HG02870 (cell line): Measurements from ENCODE around the gene SRPK1.
A peak's percentile ranks its signal among the peaks of the same experiment; 100 is the strongest.
"Not testable (repeated sequence)": the region's sequence is repeated elsewhere in the genome, so short reads cannot be mapped to it uniquely, and the experiment has no call there.

Source experiments
- ATAC-seq: cut with Tn5 transposase; IDR thresholded peaks from one replicate; pipeline ENCODE4 v1.9.1; 2021; ENCODE audit warnings: mild to moderate bottlenecking, moderate library complexity; ENCODE audit not compliant: unreplicated experiment

Gene SRPK1

DNA sequence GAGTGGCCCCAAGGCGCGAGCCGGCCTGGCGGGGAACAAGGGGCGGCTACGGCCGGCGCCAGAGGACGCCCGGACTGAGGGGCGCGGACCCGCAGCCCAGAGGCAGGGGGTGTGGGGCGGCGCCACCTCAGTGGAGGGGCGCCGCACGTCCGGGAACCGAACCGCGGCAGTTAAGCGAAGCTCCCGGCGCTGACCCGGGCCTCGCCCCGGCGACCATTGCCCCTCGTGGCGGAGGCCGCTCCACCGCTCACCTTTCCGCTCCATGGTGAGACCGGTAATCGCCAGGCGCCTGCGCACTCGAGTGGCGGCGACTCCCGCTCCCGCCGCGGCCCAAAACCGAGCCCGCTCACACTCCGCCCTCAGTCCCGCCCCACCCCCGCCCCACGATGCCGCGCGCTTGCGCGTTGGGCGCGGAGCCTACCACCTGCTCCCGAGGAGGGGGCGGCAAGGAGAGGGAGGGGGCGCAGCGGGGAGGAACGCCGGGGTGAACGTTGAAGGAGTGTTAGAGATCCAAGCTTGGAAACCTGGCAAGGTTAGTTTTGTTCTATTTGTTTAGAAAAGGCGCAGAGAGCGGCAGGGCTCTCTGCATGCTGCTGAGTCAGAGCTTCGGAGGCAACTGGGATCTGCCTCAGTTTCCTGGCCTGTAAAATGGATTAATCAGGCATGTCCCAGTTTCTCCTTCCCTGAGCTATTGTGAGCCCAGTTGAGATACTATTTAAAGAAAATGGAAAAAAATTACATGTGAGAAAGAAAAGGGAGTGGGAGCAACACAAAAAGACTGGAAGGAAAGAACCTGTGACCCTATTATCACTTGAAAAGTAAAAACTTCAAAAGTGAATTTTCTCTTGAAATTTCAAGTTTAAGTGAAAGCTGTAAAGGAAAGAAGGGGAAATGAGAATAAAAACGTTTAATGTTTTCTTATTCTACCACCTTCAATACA, at the start of gene SRPK1:
SRPK1 (minus strand) TSS at position 306 of the 940 bp plus-strand sequence; CDS start at position 264, 42 bp downstream.
- ATAC-seq = peak; percentile 69

DNA sequence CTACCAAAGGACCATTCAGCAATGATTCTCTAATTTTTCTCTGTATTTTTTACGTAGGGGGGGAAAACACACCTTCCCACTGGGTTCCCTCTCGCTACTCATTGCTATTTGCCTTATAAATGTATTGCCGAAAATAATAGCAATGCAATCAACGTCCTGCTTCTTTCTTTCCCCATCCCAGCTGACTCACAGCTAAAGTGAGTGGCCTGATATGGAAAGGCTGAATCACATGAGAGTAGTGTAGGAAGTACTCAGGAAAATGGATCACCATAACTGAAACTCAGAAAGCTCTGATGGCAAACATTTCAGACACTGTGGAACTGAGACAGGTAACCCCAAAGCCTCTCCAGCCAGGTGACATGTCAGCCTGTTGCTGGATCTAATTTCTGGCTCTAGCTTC, 49.3 kb upstream of the SRPK1 start:
- no peak for ATAC-seq

DNA sequence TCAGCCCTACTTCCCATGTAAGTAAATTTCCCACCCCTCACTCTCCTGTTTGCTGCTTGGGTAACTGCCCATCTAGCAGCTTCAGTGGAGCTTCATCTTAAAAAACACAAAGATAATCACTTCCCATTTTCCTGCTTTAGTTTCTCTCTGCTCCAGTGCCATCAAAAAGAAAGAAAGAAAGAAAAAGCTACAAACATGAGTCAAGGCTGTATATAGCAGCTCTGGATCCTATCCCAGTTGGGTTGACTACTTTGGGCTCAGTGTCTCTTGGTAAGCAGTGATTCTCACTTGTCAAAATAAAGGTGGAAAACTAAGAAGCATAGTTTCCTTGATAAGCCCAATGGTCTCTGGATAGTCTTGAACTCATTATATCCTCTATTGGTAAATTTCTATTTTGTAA, 48.7 kb upstream of the SRPK1 start:
- no peak for ATAC-seq

DNA sequence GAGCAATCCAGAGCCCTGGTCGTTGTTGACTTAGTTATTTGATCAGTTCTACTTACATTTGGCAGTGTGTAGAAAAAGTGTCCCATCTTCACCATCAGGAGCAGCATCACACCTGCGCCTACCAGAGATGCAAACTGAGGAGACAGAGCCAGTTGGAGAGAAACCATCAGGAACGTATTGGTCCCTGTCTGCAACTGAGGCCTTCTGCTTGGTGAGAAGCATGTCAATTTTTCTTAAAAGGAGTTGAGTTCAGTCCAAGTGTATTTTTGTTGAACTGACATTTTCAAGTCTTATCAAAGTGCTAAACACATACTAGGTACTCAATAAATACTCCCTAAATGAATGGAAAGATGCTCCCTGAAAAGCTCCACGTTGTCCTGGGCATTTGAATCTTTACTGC, 47.9 kb upstream of the SRPK1 start:
- no peak for ATAC-seq

DNA sequence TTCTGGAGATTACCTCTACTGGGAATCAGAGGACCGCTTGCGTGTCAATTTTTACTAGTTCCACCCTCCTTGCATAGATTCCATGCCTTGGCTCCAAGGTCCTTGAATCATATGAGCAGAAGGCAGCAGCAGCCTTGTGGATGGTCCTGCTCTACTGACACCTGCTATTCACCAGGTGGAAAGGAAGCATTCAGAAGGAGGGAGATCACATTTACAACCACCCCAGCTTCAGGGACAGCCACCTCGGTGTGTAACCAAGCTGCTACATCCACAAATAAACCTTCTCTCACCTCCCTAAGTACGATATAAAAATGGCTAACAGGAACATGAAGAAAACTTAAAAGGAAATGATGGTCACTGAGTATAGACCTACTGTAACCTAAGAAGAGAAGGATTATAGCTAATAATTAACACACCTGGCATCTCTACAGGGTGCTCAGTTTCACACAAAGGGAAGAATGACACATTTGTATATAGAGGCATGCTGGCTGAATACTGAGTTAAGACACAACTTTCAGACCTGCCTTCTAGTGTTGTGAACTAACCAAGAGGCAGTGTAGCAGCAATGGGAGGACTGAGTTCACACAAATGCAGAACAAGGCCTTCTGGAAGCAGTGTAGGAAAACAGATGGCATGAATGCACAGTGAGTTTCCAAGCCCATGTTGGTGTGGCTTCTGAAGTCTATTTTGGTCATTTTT, 46.3 kb upstream of the SRPK1 start:
- no peak for ATAC-seq

DNA sequence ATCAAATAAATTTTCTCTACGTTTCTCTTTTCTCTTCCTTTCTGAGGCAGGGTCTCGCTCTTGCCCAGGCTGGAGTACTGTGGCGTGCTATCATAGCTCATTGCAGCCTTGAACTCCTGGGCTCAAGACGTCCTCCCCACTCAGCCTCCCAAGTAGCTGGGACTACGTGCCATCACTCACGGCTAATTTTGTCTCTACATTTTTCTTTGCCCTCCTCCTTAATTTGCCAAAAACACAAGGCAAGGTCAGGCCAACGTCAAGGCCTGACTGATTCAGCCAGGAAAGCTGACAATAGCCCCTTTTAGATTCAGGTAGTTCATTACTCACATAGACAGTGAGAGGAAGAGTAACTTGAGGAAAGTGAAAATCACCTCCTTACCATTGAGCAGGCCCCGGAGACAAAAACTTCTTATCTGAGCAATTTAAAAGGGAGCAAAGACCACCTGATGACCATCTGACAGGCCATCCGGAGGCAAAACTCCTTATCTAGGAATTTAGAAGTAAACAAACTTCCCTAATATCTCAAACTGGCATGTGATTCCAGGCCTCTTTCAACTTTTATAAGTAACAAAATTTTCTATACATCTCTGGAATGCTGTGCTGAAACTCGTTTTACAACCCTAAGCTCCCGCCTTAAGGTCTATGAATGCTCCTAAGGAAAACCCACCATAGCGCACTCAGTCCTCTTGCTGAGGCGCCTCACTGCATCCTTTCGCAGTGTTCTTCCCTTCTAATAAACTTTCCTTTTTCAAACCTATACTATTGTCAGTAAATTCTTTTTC, 42.1 kb upstream of the SRPK1 start:
- no peak for ATAC-seq

DNA sequence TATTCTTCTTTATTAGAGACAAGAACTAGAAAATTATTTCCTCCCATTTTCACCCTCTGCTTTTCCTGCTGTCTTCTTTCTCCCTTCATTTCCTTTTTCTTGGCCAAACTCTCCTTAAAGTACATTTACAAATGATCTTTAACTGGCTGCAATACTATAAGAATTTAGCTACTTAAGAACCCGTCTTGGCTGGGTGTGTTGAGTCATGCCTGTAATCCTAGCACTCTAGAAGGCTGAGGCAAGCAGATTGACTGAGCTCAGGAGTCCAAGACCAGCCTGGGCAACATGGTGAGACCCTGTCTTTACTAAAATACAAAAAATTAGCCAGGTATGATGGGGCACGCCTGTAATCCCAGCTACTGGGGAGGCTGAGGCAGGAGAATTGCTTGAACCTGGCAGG, 39.3 kb upstream of the SRPK1 start:
- ATAC-seq = no peak

DNA sequence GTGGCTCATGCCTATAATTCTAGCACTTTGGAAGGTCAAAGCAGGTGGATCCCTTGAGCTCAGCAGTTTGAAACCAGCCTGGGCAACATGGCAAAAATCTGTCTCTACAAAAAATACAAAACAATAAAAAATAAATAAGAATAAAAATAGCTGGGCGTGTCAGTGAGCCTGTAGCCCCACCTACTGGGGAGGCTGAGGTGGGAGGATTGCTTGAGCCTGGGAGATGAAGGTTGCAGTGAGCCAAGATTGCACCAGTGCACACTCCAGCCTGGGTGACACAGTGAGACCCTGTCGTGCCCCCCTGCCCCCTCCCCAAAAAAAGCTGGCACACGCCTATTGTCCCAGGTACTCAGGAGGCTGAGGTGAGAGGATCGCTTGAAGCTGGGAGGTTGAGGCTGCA, 35.1 kb upstream of the SRPK1 start:
- no peak for ATAC-seq

DNA sequence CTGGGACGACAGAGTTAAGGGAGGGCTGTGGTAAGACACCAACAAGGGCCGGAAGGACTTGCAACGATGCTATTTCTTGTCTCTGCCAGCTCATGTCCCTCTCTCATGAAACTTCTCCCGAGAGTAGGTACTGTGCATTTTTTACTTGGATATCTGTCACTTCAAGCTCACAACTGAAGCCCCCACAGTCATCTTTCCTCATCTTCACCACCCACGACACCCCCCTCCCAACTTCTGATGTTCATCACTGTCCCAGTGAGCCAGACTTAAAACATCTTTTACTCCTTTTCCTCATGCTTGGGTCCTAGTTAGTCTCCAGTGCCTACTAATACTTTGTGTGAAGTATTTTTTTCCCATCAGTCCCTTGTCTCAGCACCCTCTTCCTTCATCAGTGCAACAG, 34.6 kb upstream of the SRPK1 start:
- ATAC-seq = no peak

DNA sequence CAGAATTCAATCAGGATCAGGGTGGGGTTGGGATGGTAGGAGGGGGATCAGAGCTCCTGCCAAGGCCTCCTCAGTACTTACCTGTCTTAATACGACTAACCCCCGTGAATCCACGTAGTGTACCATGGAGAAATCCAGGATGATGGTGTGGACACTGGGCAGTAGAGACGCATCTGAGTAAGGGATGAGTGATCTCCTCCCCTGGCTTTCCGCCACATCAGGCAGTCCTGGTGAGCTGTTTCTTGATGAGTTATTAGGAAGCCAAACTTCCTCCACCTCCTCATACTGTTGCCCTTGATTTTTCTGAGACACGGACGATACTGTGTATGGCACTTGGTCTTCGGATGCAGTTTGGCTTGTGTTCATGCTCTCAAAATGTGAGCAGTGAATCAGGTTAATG, 34.2 kb upstream of the SRPK1 start:
- ATAC-seq = no peak

DNA sequence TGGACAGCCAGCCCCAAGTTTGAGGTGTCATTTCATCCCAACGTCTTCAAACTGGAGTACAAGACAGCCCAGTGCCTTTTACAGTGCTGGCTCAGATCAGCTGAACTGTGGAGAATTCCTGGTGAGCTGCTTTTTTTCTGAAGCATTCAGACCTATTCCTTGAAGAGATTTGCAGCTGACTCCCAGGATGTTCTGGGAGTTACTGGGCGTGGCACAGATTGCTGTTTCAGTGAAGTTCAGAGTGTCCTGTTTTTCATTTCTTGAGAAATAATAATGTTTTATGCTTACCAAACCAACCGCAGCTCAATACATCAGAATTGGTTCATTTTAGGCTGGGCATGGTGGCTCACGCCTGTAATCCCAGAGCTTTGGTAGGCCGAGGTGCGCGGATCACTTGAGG, 33.4 kb upstream of the SRPK1 start:
- no peak for ATAC-seq

DNA sequence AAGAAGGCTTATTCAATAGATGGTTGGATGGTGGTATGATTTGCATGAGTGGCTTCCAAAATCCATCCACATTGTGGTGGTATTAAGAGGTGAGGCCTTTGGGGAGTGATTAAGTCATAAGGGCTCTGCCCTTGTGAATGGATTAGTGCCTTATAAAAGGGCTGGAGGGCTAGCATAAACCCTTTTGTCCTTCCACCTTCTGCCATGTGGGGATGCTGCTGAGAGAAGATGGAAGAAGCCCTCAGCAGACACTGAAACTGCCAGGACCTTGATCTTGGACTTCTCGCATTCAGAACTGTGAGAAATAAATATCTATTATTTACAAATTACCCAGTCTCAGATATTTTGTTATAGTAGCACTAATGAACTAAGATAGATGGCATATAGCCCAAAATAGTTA, 27.8 kb upstream of the SRPK1 start:
- no peak for ATAC-seq

DNA sequence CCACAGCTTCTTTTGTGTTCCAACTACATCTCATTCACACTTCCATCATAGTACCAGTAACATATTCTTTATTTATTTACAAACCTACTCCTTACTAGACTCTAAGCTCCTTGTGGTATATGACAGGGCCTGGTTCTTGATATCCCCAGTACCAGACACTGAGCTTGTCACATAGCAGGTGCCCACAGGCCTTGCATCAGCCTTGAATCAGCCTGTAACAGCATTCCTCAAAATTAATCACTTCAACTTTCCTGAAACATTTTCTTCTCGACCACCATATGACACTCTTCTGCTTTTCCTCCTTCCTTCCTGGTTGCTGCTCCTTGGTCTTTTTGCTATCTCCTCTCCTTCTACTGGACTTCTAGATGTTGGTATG, 24.7 kb upstream of the SRPK1 start:
- ATAC-seq = no peak

DNA sequence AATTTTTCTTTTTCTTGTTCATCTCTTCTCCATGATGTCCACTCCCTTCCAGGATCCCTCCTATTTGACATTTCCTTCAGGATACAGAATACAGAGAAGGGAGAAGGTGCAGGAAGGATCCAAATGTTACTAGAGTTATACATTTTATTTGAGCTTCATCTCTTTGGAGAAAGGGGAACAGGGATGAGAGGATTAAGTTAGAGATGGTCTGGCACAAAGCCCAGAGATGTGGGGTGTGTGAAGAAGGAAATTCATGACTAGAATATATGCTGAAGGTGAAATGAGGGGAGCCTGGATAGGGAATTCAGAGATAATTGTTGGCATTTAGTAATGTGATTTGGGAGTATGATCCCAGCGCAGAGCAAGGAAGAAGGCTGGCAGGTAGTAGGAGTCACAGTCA, 22.5 kb upstream of the SRPK1 start:
- ATAC-seq = no peak

DNA sequence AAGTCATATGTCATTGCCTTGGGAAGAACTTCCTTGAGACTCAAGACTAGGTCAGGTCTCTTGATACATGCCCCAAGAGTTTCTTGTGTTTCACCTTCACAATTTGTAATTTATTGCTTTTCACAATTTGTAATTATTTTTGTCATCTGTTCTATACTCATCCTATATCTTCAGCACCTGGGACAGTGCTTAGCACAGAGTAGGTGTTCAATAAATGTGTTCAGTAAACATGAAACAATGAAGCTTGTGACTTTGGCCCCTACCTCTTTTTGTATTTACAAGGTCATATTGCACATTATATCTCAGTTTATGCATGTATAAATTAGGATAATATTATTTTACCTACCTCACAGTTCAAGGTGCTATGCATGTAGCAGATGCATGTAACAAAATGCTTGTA, 21.5 kb upstream of the SRPK1 start:
- ATAC-seq = no peak

DNA sequence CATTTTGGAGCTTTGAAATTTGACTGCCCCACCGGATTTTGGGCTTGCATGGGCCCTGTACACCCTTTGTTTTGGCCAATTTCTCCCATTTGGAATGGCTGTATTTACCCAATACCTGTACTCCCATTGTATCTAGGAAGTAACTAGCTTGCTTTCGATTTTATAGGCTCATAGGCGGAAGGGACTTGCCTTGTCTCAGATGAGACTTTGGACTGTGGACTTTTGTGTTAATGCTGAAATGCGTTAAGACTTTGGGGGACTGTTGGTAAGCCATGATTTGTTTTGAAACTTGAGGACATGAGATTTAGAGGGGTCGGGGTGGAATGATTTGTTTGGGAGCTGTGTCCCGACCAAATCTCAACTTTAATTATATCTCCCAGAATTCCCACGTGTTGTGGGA, 20.3 kb upstream of the SRPK1 start:
- ATAC-seq = not testable (repeated sequence)

DNA sequence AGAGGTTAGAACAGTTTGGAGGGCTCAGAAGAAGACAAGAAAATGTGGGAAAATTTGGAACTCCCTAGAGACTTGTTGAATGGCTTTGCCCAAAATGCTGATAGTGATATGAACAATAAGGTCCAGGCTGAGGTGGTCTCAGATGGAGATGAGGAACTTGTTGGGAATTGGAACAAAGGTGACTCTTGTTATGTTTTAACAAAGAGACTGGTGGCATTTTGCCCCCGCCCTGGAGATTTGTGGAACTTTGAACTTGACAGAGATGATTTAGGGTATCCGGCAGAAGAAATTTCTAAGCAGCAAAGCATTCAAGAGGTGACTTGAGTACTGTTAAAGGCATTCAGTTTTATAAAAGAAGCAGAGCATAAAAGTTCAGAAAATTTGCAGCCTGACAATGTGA, 19.1 kb upstream of the SRPK1 start:
- ATAC-seq = not testable (repeated sequence)

DNA sequence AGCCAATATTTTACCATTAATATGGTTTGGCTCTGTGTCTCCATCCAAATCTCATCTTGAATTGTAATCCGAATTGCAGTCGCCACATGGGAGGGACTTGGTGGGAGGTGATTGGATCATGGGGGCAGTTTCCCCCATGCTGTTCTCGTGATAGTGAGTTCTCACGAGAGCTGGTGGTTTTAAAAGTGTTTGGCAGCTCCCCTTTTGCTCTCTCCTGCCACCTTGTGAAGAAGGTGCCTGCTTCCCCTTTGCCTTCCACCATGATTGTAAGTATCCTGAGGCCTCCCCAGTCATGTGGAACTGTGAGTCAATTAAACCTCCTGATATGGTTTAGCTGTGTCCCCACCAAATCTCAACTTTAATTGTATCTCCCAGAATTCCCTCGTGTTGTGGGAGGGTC, 18.4 kb upstream of the SRPK1 start:
- ATAC-seq = not testable (repeated sequence)

DNA sequence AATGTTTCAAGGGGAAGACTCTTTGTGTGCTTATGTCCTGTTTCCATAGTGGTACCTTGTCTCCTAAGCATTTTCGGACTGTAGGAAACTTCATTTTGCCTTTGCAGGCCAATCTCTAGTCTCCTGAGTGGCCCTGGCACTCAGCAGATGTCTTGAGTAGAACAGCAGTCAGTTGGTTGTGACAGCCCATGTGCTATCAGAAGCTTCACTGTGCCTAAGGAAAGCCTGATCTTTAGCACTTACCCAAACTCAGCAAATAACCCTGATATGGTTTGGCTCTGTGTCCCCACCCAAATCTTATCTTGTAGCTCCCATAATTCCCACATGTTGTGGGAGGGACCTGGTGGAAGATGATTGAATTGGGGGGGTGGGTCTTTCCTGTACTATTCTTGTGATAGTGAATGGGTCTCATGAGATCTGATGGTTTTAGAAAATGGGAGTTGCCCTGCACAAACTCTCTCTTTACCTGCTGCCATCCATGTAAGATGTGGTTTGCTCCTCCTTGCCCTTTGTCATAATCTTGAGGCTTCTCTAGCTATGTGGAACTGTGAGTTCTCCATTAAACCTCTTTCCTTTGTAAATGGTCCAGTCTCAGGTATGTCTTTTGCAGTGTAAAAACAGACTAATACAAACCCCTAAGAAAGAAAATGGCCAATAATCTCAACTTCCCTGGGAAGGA, 15.9 kb upstream of the SRPK1 start:
- no peak for ATAC-seq

DNA sequence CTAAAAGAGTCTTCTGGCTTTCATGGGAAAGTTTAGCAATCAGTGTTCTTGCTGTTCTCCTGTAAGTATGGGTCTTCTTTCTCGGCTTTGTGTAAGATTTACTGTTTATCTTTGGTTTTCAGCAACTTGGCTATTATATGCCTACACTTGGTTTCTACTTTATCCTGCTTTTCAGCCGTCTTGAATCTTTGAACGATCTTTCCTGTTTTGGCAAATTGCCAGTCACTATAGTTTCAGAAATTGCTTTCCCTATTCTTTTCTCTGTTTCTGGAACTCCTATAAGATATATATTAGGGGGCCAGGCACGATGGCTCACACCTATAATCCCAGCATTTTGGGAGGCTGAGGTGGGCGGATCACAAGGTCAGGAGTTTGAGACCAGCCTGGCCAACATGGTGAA, 14.6 kb upstream of the SRPK1 start:
- ATAC-seq = no peak

DNA sequence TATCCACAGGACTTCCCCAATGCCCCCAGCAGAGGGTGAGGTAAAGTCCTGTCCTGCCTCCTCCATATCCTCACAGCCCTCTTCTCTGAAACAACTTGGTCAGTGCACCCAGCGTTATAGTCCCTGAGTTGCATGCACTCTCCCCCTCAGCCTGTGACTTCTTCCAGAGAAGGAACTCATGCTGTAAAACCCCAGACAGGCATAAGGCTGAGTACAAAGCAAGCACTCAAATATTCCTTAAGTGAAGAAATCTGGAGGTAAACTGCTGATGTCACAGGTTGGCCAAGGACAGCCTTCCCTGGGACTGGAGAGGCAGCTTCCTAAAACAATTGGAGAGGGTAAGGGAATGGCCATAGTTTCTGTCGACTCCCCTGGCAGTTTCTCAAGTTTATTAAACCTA, 12.9 kb upstream of the SRPK1 start:
- ATAC-seq = no peak
